Cerebellar cortex (tissue), 1 donor: ENCODE measurements around the gene ZFP36L2.
A peak's percentile ranks its signal among the peaks of the same experiment; 100 is the strongest.

ENCODE experiments used
- DNase-seq: peaks from one replicate; pipeline ENCODE4 v3.0.0-alpha.2; 2015; ENCODE audit warnings: low spot score

The ZFP36L2 gene, protein sequence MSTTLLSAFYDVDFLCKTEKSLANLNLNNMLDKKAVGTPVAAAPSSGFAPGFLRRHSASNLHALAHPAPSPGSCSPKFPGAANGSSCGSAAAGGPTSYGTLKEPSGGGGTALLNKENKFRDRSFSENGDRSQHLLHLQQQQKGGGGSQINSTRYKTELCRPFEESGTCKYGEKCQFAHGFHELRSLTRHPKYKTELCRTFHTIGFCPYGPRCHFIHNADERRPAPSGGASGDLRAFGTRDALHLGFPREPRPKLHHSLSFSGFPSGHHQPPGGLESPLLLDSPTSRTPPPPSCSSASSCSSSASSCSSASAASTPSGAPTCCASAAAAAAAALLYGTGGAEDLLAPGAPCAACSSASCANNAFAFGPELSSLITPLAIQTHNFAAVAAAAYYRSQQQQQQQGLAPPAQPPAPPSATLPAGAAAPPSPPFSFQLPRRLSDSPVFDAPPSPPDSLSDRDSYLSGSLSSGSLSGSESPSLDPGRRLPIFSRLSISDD

DNA sequence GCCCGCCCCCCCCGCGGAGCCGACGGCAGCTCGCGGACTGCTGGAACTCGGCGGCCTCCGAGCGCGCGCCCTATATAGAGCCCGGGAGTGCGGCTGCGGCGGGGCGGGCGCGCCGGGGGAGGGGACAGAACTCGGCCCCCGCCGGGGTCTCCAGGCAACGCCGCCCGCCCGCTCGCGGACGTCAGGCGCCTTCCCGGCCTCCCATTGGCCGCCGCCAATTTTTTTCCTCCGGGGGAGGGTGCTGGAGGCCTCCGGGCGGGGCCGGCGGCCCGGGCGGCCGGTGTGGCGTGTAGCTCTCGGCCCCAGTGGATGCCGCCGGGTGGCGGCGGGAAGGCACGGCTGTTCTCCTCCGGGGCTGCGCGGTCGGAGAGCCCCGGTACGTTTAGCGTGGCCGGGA, at the start of gene ZFP36L2:
ZFP36L2 (minus strand) TSS at position 49 of the 397 bp plus-strand sequence. CDS start 291 bp downstream, outside the sequence.
- DNase-seq = peak; percentile 77

DNA sequence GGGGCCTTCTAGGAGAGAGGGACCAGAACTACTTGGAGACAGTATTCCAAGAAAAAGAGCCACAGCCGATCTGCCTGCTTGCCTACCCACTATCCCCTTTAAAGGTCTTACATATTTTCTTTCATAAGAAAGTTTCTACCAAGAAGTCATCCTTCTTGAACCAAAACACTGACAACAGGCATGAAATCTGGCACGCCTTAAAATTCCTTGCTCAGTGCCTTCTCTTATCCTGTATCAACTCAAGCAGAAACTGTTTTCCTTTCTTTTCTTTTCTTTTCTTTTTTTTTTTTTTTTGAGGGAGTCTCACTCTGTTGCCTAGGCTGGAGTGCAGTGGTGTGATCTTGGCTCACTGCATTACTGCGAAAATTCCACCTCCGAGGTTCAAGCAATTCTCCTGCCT, 48.3 kb upstream of the ZFP36L2 start:
- no peak for DNase-seq

DNA sequence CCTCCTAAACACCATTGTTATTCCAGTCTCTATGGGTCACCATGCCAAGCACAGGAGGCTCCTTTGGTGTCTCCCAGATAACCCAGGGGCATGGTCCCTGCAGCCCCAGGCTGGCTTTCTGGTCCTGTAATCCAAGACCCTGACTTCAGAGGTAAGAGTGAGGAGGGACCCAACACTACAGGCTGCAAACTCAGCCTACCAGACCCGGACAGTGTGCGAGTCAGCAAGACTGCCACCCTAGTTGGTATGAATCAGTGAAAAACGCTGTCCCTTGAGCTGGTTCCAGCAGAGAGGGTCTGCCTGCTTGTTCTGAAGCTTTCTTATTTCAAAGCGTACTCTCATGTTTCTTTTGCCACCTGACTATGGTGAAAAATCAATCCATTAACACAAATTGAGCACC, 47.6 kb upstream of the ZFP36L2 start:
- DNase-seq = no peak

- no peak for DNase-seq
Measured at GRCh38 chr2:43273529-43273928, 47.1 kb upstream of the ZFP36L2 start.

DNA sequence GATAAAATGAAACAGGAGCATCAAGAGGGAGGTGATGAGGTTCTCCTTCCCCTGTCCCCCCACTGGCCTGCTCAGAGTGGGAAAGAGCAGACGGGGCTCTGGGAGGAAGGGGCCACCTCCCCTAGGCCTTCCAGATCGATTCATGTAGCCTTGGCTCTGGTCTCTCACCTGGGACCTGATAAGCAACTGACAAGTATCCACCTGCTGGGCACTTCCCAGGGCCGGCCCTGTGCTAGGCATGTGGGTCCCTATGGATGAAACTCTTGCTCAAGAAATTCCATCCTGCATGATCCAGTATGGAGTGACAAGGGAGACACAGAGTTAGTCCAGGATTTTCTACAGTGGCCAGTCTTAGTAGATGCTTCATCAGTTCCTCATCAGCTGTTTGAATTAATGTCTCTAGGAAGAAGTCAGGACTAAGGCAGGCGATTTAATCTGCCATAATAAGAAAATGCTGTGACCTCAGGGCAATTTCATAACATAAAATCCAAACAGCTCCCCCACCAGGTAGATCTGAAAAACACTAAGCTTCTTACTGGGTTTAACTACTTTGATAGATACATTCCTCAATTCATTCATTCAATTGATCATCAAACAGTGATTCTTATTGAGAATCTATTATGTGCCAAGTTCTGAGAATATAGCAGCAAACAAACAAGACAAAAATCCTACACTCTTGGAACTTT, 44.7 kb upstream of the ZFP36L2 start:
- no peak for DNase-seq

DNA sequence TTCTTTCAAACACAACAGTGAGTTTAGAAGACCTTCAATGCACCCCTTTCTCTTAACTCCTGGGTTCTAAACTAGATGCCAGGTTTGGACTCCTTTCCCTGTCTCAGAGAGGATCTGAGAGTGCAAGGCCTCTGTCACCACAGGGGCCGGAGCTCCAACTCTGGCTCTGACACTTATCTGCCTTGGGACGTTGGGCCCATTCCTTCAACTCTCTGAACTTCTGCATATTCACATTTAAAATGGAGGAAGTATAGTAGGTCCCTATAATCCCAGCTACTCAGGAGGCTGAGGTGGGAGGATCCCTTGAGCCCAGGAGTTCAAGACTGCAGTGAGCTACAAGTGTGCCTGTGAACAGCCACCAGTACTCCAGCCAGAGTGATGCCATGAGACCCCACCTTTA, 44.1 kb upstream of the ZFP36L2 start:
- DNase-seq = no peak

- DNase-seq = peak; percentile 14
Measured at GRCh38 chr2:43269706-43270105, 43.3 kb upstream of the ZFP36L2 start.

- peak; percentile 66 for DNase-seq
Measured at GRCh38 chr2:43269074-43269572, 42.7 kb upstream of the ZFP36L2 start.

GRCh38 chr2:43268066-43268953, 41.9 kb upstream of the ZFP36L2 start:
- no peak for DNase-seq

GRCh38 chr2:43267381-43267780, 41.0 kb upstream of the ZFP36L2 start:
- DNase-seq = peak; percentile 72

DNA sequence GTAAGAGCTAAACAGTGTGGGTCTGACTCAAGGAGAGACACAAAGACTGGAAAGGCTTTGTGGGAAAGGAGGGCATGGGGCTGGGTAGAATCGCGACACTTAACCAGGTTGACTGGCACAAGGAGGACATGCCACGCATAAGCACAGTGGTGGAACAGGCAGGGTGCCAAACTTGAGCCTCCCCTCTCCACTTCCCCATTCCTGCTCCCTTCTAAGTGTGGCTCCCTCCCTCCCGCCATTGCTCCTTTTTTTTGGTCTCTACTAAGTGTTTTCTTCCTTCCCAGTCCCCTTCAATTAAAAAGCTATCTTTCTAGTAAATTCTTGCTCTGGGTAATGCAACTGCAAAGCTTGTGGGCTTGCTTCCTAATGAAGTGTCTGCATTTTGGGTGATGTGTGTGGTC, 40.3 kb upstream of the ZFP36L2 start:
- DNase-seq = no peak

GRCh38 chr2:43265421-43265820, 39.0 kb upstream of the ZFP36L2 start:
- no peak for DNase-seq

DNA sequence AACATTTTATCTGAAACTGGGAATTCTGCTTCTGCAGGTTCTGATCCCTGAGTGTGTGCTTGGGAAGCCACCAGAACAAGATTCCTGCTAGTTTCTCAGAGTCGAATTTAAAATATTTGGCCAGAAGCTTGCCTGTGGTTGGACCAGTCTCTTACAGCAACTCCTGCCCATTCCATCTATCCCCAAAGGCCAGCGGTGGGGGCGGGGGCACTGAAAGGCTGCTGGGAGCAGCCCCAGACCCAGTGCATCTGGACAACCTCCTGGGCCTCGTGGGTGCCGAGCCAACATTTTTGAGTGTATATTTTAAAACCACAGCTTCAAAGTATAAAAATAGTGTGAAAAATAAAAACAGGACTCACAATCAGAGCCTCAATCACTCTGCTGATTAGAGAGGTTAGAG, 38.6 kb upstream of the ZFP36L2 start:
- no peak for DNase-seq

- no peak for DNase-seq
Measured at GRCh38 chr2:43262951-43263350, 36.5 kb upstream of the ZFP36L2 start.

GRCh38 chr2:43262239-43262638, 35.8 kb upstream of the ZFP36L2 start:
- DNase-seq = no peak

DNA sequence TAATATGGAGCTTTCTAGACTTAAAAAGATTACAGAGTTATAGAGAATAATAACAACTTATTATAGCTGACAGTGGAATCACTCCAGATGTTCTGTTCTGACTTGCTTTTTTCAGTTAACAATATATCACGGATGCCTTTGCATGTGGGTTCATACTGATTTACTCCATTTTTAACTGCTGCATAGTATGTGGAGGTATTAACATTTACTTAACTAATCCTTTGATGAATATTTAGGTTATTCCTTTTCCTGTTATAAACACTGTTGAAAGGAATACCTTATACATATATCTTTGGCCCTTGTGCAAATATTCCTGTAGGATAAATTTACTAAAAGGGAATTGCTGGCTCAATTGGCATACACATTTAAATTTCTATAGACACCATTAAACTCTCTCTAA, 33.1 kb upstream of the ZFP36L2 start:
- no peak for DNase-seq

- no peak for DNase-seq
Measured at GRCh38 chr2:43258547-43259156, 32.2 kb upstream of the ZFP36L2 start.

GRCh38 chr2:43255296-43255910, 29.0 kb upstream of the ZFP36L2 start:
- DNase-seq = no peak

- DNase-seq = no peak
Measured at GRCh38 chr2:43254331-43254730, 27.9 kb upstream of the ZFP36L2 start.

GRCh38 chr2:43251171-43251731, 24.8 kb upstream of the ZFP36L2 start:
- DNase-seq = peak; percentile 15

GRCh38 chr2:43250015-43250414, 23.6 kb upstream of the ZFP36L2 start:
- DNase-seq = no peak
